ENCODE results near the gene ABCA7. TPM values are rescaled to one million over a fixed set of nuclear protein-coding genes. Genes with fewer than 3 reads are reported as not detected.
A peak's percentile ranks its signal among the peaks of the same experiment; 100 is the strongest.
"Not testable (repeated sequence)": the region's sequence is repeated elsewhere in the genome, so short reads cannot be mapped to it uniquely, and the experiment has no call there.

Gene ABCA7
- total RNA-seq, 1 donor from 2014 or later = 10.5 TPM

DNA sequence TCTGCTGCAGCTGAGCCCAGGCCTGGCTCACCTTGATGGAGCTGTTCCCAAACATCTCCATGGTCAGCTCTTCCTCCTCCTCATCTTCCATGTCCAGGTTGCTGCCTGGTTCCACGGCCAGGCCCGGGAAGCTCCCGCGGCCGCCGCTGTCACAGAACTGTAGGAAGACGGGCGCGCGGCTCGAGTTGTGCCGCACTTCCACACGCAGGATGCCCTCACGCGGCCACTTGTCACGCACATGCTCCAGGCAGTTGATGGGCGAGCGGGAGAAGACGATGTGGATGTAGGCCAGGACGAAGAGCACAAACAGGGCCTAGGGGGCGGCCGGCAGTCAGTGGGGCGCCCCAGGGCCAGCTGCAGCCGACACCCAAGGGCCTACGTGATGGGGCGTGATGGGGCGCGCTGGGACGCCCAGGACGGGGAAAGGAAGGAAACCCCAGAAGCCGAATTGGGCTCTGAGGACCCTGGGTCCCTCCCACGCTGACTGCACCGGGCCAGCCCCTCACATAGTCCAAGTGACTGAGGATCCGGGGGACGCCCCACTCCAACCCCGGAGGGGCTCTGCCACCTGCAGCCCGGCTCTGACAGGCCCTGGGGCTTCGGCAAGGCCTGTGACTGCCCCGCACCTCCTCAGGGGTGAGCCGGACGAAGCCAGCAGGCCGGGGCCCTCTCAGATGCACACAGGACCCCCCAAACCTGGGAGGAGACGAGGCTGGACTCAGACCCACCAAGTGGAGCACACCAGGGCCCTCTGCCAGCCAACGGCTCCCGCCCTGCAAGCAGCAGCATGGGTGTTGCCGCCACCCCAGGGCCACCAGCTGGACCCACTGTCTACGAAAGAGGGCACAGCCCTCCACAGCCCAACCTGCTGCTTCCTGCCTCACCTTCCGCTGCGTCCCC lies 25.5 kb upstream of the ABCA7 start:
- intact Hi-C loops (cut with DNase I) = no loop called here
- no peak for DNase-seq (ENCODE audit: low spot score)

GRCh38 chr19:1015061-1015781 lies 24.7 kb upstream of the ABCA7 start:
- intact Hi-C loops (cut with DNase I) = no loop called here
- no peak for DNase-seq (ENCODE audit: low spot score)

DNA sequence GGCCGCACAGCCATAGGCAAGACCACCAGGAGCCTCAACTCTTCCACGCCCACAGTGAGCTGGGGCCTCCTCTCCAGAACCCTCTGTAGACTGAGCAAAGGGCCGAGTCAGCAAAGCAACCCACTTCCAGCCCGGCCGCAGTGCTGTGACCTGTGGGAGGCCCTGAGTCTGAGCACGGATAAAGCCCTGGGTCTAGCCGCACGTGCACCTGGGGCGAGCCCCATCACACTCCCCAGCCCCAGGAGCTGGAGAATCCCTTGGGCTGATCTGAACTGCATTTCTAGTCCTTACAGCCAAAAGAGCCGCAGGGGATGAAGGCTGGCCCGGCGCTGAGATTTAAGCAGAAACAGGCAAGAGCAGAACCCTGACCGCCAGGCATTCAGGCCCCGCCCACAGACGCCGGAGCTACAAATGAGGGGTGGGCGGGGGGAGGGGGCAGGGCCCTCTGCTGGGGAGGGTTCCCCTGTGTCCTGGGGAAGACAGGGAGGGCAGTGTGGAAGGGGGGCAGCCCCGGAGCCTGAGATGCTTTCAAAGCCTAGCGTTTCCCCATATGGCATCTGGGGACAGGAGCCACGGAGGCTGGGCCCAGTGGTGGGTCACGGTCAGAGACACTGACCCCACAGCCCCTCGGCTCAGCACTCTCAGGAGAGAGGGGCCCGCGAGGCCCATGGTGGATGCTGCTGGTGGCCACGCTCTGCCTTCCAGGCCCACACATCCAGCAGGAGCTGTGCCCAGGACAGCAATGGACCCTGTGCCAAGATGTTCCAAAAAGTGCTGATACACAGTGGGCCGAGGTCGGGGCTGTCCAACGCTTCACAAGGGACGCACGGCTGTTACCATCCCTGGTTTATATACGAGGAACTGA lies 23.9 kb upstream of the ABCA7 start:
- intact Hi-C loops (cut with DNase I) = no loop called here
- DNase-seq (ENCODE audit: low spot score) = no peak

- no peak for DNase-seq (ENCODE audit: low spot score)
- intact Hi-C loops (cut with DNase I) = no loop called here
Measured at GRCh38 chr19:1016647-1017114, 23.2 kb upstream of the ABCA7 start.

DNA sequence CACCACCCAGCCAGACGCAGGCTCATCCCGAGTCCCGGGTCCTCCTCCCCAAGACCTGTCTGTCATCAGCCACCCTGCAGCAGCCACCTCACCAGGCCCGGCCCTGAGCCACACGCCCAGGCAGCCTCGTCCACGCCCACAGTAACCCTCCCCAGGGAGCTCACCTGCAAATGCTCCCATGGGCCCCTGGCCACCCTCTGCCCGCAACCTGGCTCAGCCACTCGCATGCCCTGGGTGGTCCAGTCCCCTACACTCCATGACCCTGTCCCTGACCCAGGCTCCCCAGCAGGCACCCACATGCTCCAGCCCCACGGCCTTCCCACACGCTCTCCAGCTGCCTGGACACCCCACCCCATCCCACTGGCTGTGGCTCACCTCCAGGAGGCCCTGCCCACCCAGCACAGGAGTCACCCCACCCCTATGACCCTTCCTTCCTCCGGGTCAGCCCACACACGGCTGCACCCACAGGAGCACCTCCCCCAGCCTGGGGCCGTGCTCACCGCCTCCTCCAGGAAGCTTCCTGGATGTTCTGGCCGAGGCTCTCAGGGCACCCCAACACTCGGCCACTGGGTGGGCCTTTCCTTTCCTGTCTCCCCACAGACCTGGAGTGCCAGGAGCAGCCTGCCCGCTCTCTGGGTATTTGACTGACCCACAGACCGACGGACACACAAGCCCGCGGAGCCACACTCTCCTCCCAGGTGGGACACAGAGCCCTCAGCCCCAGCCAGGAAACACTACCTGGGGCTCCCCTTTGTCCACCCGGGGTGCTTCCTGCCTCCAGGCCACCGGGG lies 22.6 kb upstream of the ABCA7 start:
- no peak for DNase-seq (ENCODE audit: low spot score)
- intact Hi-C loops (cut with DNase I) = no loop called here

GRCh38 chr19:1017906-1018305 lies 22.0 kb upstream of the ABCA7 start:
- intact Hi-C loops (cut with DNase I) = no loop called here
- no peak for DNase-seq (ENCODE audit: low spot score)

DNA sequence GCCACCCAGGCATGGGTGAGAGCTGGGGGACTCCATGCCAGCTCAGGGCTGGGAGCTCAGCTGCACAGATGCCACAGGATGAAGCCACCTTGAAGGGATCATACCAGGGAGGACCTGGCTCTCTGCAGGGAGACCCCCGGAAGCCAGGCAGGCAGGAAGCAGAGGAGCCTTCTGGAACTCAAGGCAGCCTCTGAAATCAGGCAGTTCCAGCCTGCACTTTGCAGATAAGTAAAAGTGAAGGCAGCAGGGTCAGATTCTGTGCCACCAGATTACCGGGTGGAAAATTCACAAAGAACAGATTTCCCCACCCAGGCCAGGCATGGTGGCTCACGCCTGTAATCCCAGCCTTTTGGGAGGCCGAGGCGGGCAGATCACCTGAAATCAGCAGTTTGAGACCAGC lies 21.5 kb upstream of the ABCA7 start:
- no peak for DNase-seq (ENCODE audit: low spot score)
- intact Hi-C loops (cut with DNase I) = no loop called here

DNA sequence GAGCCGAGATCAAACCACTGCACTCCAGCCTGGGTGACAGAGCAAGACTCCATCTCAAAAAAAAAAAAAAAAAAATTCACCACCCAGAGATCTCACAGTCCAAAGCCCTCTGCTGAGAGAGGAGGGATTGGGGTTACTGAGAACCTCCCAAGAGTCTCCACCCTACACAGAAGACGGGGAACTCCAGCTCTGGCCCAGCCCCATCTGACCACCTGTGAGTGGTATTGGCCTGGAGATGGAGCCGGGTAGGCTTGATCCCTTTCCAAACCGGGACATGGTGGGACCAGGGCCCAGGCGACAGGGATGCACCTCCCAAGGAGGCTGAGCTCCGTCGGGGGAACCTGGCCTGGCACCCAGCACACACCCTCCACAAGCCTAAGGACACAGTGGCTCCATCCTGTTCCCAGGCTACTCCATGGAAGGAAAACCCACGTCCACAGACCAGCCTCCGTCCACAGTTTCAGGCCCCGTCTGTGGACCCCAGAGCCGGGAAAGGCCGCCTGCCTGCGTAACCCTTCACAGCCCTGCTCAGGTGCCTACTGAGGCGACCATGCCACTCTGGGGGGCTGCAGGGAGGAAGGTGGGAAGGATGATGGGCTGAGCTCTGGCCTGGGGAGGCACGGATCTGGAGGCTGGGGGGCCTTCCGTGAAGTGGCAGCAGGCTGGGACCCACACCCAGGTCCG lies 20.8 kb upstream of the ABCA7 start:
- intact Hi-C loops (cut with DNase I) = no loop called here
- DNase-seq (ENCODE audit: low spot score) = no peak

DNA sequence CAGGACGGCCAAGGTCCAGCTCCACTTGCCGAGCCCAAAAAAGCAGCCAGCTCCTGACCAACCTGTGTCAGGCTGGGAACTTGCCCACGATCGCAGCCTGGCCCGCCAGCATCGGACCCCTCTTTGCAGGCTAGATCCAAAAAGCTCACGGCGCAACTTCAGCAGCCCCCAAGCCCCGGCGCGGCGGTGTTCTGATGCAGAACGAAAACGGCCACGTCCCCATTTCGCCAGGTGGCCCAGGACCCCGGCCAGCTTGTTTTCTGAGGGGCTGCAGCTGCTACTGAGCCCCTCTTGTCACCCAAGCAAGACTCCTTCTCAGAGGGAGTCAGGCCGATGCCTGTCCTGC lies 20.3 kb upstream of the ABCA7 start:
- intact Hi-C loops (cut with DNase I) = no loop called here
- no peak for DNase-seq (ENCODE audit: low spot score)

DNA sequence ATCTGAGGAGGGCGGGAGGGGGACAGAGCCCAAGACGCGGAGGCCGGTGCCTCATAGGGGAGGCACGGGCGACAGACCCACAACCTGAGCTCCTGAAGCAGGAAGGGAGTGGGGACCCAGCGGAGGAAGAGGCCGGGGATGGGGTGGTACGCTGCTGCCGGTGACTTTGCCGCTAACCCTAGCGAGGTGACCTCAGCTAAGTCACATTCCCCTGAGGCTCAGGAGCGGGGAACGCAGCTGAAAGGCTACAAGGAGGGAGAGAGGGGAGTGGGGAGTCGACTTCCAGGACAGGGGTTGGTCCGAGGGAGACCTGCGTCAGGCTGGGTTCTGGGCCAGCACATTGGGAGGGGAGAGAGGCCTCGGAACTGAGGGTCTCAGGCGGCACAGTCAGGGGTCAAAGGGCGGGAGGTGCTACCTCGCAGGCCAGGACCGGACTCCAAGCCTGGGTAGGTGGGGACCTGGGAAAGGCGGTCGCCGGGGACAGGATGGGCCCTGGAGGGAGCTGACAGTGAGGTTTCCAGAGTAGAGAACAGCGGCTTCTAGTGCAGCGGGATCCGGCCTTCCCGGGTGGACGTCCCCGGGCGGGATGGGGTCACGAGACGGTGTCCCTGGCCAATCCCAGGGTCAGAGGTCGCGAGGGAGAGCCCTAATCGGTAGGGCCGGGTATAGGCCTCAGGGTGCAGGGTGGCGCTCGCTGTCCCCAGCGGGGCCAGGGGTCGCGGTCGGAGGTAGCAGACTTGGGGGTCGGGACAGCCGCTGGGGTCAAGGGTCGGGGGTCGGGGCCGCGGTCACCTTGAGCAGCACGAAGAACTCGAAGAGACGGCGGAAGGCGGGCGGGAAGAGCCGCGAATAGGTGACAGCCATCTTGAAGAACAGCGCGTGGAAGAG lies 19.7 kb upstream of the ABCA7 start:
- intact Hi-C loops (cut with DNase I) = loop anchor here (2.0 kb wide), 1 partner anchor 83 kb away; the partner anchor contains the start of gene GPX4
- DNase-seq (ENCODE audit: low spot score) = no peak

DNA sequence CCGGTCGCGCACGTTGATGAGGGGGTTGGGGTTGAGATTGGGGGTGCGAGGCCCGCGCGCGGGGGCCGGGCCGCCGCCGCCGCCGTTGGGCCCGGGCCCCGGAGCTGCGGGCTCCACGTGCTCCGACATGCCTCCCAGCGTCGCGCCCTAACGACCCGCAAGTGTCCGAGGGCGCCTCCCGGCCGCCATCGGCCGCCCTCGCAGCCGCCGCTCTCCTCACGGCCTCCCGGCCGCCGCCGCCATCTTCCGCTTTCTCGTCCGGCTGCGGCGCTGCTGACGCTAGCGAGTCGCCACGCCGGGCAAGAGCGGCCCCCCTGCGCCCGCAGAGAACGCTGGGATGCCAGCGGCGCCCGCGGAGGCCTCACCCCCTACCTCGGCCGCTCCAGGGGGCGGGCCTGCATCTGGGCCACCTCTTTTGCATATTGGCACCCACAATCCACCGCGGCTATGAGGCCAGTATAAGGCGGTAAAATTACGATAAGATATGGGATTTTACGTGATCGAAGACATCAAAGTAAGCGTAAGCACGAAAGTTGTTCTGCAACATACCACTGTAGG lies 19.0 kb upstream of the ABCA7 start, which contains the start of gene TMEM259:
TSS of gene TMEM259 (minus strand) at position 256 of the 558 bp plus-strand sequence. CDS start at position 129, 127 bp downstream.
- DNase-seq (ENCODE audit: low spot score) = peak; percentile 99
- intact Hi-C loops (cut with DNase I) = loop anchor here (2.0 kb wide), 1 partner anchor 82 kb away; the partner anchor contains the start of gene GPX4

GRCh38 chr19:1023883-1024188 lies 16.1 kb upstream of the ABCA7 start:
- intact Hi-C loops (cut with DNase I); DNase-seq (ENCODE audit: low spot score): not testable (repeated sequence)

- intact Hi-C loops (cut with DNase I); DNase-seq (ENCODE audit: low spot score): not testable (repeated sequence)
Measured at GRCh38 chr19:1025080-1025479, 14.8 kb upstream of the ABCA7 start.

GRCh38 chr19:1025960-1026782 lies 13.7 kb upstream of the ABCA7 start, which contains the start of gene CNN2:
Gene CNN2 (plus strand): TSS chr19:1026608. CDS start chr19:1026662, 54 bp downstream.
- DNase-seq (ENCODE audit: low spot score) = peak; percentile 92
- intact Hi-C loops (cut with DNase I) = no loop called here

- no peak for DNase-seq (ENCODE audit: low spot score)
- intact Hi-C loops (cut with DNase I) = no loop called here
Measured at GRCh38 chr19:1026783-1027649, 12.9 kb upstream of the ABCA7 start.

Data from cardiac septum (tissue), 1 donor.